ENCODE measurements around the gene PDE4D. TPM values are rescaled to one million over a fixed set of nuclear protein-coding genes. Genes with fewer than 3 reads are reported as not detected.

The PDE4D gene
- total RNA-seq, 4 donors from 2014 or later, result 6.7 to 21.0 (median 15.0) TPM

- intact Hi-C loops (cut with DNase I; ENCODE audit: low total_unique reads), result loop anchor here (10.0 kb wide), 2 partner anchors 195 to 295 kb away; no protein-coding TSS in a partner anchor
Measured at GRCh38 chr5:59179704-59180103, 713.8 kb downstream of the PDE4D start.

GRCh38 chr5:59178482-59178881, 715.0 kb downstream of the PDE4D start:
- H3K4me3 ChIP-seq (ENCODE audit: low read depth, poor library complexity, severe bottlenecking), result no peak overlapping the region
- intact Hi-C loops (cut with DNase I; ENCODE audit: low total_unique reads), result no loop called here
- no peak for DNase-seq (ENCODE audit: low spot score in 2 of 2)
- TF ChIP-seq POLR2A (IDR thresholded peaks at IDR 0.05), result no peak
- TF ChIP-seq CTCF (IDR thresholded peaks at IDR 0.05), result no peak
- 76 to 80% methylated on average over 1 of the region's 1 CpG for WGBS, 2 donors

More at GRCh38 chr5:59179704-59180103, 713.8 kb downstream of the PDE4D start:
- WGBS, 2 donors, result 58 to 63% methylated on average over 2 of the region's 2 CpGs
- no peak for DNase-seq (ENCODE audit: low spot score in 2 of 2)
- TF ChIP-seq CTCF (IDR thresholded peaks at IDR 0.05), result no peak
- no peak overlapping the region for H3K4me3 ChIP-seq (ENCODE audit: low read depth, poor library complexity, severe bottlenecking)

- H3K4me3 ChIP-seq (ENCODE audit: low read depth, poor library complexity, severe bottlenecking), result no peak overlapping the region
- intact Hi-C loops (cut with DNase I; ENCODE audit: low total_unique reads), result no loop called here
- DNase-seq (ENCODE audit: low spot score in 2 of 2), result no peak
- 59 to 66% methylated on average over 2 of the region's 2 CpGs for WGBS, 2 donors
- no peak for TF ChIP-seq CTCF (IDR thresholded peaks at IDR 0.05)
- no peak for TF ChIP-seq POLR2A (IDR thresholded peaks at IDR 0.05)
Measured at GRCh38 chr5:59178071-59178470, 715.5 kb downstream of the PDE4D start.

- DNase-seq (ENCODE audit: low spot score in 2 of 2), result no peak
- WGBS, 2 donors, result 87 to 94% methylated on average over 3 of the region's 3 CpGs
- intact Hi-C loops (cut with DNase I; ENCODE audit: low total_unique reads), result no loop called here
- no peak overlapping the region for H3K4me3 ChIP-seq (ENCODE audit: low read depth, poor library complexity, severe bottlenecking)
- no peak for TF ChIP-seq POLR2A (IDR thresholded peaks at IDR 0.05)
- no peak for TF ChIP-seq CTCF (IDR thresholded peaks at IDR 0.05)
Measured at GRCh38 chr5:59177644-59178043, 715.9 kb downstream of the PDE4D start.

- no peak for DNase-seq (ENCODE audit: low spot score in 2 of 2)
- H3K4me3 ChIP-seq (ENCODE audit: low read depth, poor library complexity, severe bottlenecking), result no peak overlapping the region
- WGBS, 2 donors, result 44 to 49% methylated on average over 5 of the region's 5 CpGs
- TF ChIP-seq POLR2A (IDR thresholded peaks at IDR 0.05), result no peak
- no peak for TF ChIP-seq CTCF (IDR thresholded peaks at IDR 0.05)
- intact Hi-C loops (cut with DNase I; ENCODE audit: low total_unique reads), result no loop called here
Measured at GRCh38 chr5:59174248-59174844, 719.2 kb downstream of the PDE4D start.

- no peak for DNase-seq (ENCODE audit: low spot score in 2 of 2)
- WGBS, 2 donors, result 84 to 92% methylated on average over 1 of the region's 1 CpG
- intact Hi-C loops (cut with DNase I; ENCODE audit: low total_unique reads), result no loop called here
- H3K4me3 ChIP-seq (ENCODE audit: low read depth, poor library complexity, severe bottlenecking), result no peak overlapping the region
- TF ChIP-seq POLR2A (IDR thresholded peaks at IDR 0.05) (no peak), CTCF (IDR thresholded peaks at IDR 0.05) (no peak)
Measured at GRCh38 chr5:59173578-59173977, 719.9 kb downstream of the PDE4D start.
